HepG2 (cell line): Measurements from ENCODE around the gene RASGRP2. TPM values are rescaled to one million over a fixed set of nuclear protein-coding genes. Genes with fewer than 3 reads are reported as not detected.

Experiments
- CBX2 ChIP-seq, 2 experiments: fragments of 200-600 bp in 1 of 2; sonication (generic); formaldehyde crosslinking in 1 of 2; IDR thresholded peaks; 2 replicates each; pipeline versions ENCODE4 v1.7.0 to v1.8.1; 2018 to 2022; ENCODE audit warnings: low read depth in 2 of 2, low read length in 1 of 2, mild to moderate bottlenecking in 1 of 2, missing genetic modification reagents in 1 of 2
- CCAR2 ChIP-seq: fragments of 200-400 bp; formaldehyde crosslinking; optimal IDR thresholded peaks from 2 replicates; pipeline ENCODE3; 2018; ENCODE audit warnings: low read depth, mild to moderate bottlenecking, low read length, moderate library complexity
- FOXA3 ChIP-seq: IDR thresholded peaks from 2 replicates; pipeline ENCODE4 v1.6.1; 2016; ENCODE audit warnings: missing genetic modification reagents, missing compliant biosample characterization
- FOXO4 ChIP-seq: sonication (generic); formaldehyde crosslinking; conservative IDR thresholded peaks from 2 replicates; pipeline ENCODE4 v1.8.1; 2023; ENCODE audit warnings: missing genetic modification reagents
- KMT2B ChIP-seq: IDR thresholded peaks from 2 replicates; pipeline ENCODE4 v1.6.1; 2016; ENCODE audit warnings: missing genetic modification reagents, missing compliant biosample characterization
- LRRFIP1 ChIP-seq: sonication (generic); formaldehyde crosslinking; conservative IDR thresholded peaks from 2 replicates; pipeline ENCODE4 v1.4.0; 2020; ENCODE audit warnings: missing genetic modification reagents
- NKX3-1 ChIP-seq: sonication (generic); formaldehyde crosslinking; IDR thresholded peaks from 2 replicates; pipeline ENCODE4 v1.5.0; 2020; ENCODE audit warnings: missing genetic modification reagents
- PAF1 ChIP-seq: IDR thresholded peaks from 2 replicates; pipeline ENCODE4 v1.6.1; 2016; ENCODE audit warnings: missing genetic modification reagents, missing compliant biosample characterization
- TEAD3 ChIP-seq: optimal IDR thresholded peaks from 2 replicates; pipeline ENCODE3; 2016; ENCODE audit warnings: borderline replicate concordance
- ZFP41 ChIP-seq: sonication (generic); formaldehyde crosslinking; IDR thresholded peaks from 2 replicates; pipeline ENCODE4 v1.4.0; 2020; ENCODE audit warnings: mild to moderate bottlenecking, missing genetic modification reagents, borderline replicate concordance
- ZNF3 ChIP-seq: IDR thresholded peaks from 2 replicates; pipeline ENCODE4 v1.7.0; 2017; ENCODE audit warnings: inconsistent platforms
- ZNF44 ChIP-seq: sonication (generic); formaldehyde crosslinking; IDR thresholded peaks from 2 replicates; pipeline ENCODE4 v1.5.1; 2020; ENCODE audit warnings: mild to moderate bottlenecking, missing genetic modification reagents
- ZNF615 ChIP-seq: sonication (generic); formaldehyde crosslinking; IDR thresholded peaks from 2 replicates; pipeline ENCODE4 v1.5.0; 2020; ENCODE audit warnings: mild to moderate bottlenecking, missing genetic modification reagents, borderline replicate concordance
- ZNF839 ChIP-seq: sonication (generic); formaldehyde crosslinking; IDR thresholded peaks from 2 replicates; pipeline ENCODE4 v1.4.0; 2020; ENCODE audit warnings: missing genetic modification reagents, mild to moderate bottlenecking, borderline replicate concordance
- polyA plus RNA-seq, 8 experiments: library from polyadenylated mRNA; depleted of rRNA in 3 of 8; stranded (reverse) in 7 of 8; unstranded in 1 of 8; fragments of >200 nt; fragmentation: Illumina TruSeq in 4 of 8; extraction: Trizol in 4 of 8; gene quantifications; 2 replicates each; pipeline versions ENCODE4 v1.2.1 to v1.2.3, GENCODE V29; 2011 to 2016; ENCODE audit warnings: low read depth in 4 of 8, missing spikeins in 1 of 8, mixed read lengths in 1 of 8; ENCODE audit not compliant: insufficient read depth in 1 of 8
- total RNA-seq, 5 experiments: library from RNA; depleted of rRNA; stranded (reverse); fragments of >200 nt; fragmentation: Illumina TruSeq; extraction: Trizol; gene quantifications; 2 replicates each; pipeline ENCODE4 v1.2.3, GENCODE V29; 2016; ENCODE audit warnings: low read depth in 1 of 5
- TF ChIP-seq, protein P1 (sequence below): sonication (generic); formaldehyde crosslinking; IDR thresholded peaks from 2 replicates; pipeline ENCODE4 v1.8.0; 2022; ENCODE audit warnings: missing genetic modification reagents, mild to moderate bottlenecking, inconsistent platforms, borderline replicate concordance

Gene RASGRP2
- total and polyA plus RNA-seq, 2 of the 13 experiments (the other 11 are each of a cell fraction or from before 2014, with no cell fraction given), result 0.61 TPM; not detected in 1

DNA sequence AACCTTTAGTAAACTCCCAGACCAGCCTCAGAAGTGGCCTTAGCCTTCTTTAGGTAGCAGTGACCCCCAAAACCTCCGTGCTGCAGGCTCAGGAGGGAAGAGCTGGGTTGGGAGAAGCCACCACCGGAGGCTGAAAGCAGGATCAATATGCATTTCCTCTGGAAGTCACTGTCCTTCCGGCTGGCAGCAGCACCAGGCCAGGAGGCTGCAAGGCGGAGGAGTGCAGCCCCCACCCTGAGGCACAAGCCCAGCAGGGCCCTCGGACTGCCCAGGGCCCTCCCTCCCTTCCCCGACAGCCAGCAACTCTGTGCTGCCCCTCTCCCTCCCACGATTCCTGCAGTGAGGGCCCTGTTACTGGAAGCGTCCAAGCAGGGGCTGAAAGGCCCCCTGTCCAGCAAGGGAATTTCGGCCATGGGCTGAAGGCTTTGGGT is 17.7 kb downstream of the RASGRP2 start (continued):
- TF ChIP-seq, protein P1, sequence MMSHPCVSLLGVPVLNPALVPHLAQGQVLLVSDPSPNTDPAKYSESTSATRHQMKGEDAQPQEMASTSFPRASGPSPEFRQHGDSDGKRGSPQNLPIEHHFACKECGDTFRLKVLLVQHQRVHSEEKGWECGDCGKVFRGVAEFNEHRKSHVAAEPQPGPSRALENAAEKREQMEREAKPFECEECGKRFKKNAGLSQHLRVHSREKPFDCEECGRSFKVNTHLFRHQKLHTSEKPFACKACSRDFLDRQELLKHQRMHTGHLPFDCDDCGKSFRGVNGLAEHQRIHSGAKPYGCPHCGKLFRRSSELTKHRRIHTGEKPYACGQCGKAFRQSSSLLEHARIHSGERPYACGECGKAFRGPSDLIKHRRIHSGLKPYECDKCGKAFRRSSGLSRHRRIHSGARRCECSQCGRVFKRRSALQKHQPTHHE (CRISPR knock-in tag), result no peak
- no peak for TF ChIP-seq PAF1 (CRISPR knock-in tag)
- TF ChIP-seq ZNF44, result no peak
- no peak for TF ChIP-seq CBX2 (IDR thresholded peaks at IDR 0.05; ENCODE audit: low read depth, low read length)
- no peak for TF ChIP-seq CBX2 (CRISPR knock-in tag; IDR thresholded peaks at IDR 0.05; ENCODE audit: low read depth)
- TF ChIP-seq KMT2B (CRISPR knock-in tag), result no peak
- TF ChIP-seq TEAD3 (CRISPR knock-in tag), result peak; percentile 8
- no peak for TF ChIP-seq FOXA3 (CRISPR knock-in tag)
- no peak for TF ChIP-seq LRRFIP1 (CRISPR knock-in tag)
- no peak for TF ChIP-seq ZNF839 (CRISPR knock-in tag)
- TF ChIP-seq ZFP41 (CRISPR knock-in tag), result no peak
- TF ChIP-seq NKX3-1 (CRISPR knock-in tag), result no peak
- TF ChIP-seq ZNF3, result no peak
- no peak for TF ChIP-seq ZNF615 (CRISPR knock-in tag)
- TF ChIP-seq FOXO4 (CRISPR knock-in tag), result 0 out of 2 replicates have a peak, but pooled peaks have one; percentile 25
- no peak for TF ChIP-seq CCAR2
